Measurements from ENCODE around the gene LY6G6C.
"Not testable (repeated sequence)": the region's sequence is repeated elsewhere in the genome, so short reads cannot be mapped to it uniquely, and the experiment has no call there.

LY6G6C gene

GRCh38 chr6:31711233-31711632 is 10.3 kb downstream of the LY6G6C start:
- no peak for TF ChIP-seq CTCF (IDR thresholded peaks at IDR 0.05)
- H3K4me3 ChIP-seq = no peak overlapping the region
- DNase-seq (ENCODE audit: low spot score) = no peak
- no peak overlapping the region for H3K27ac ChIP-seq

GRCh38 chr6:31710523-31711219 is 10.9 kb downstream of the LY6G6C start:
- no peak for TF ChIP-seq CTCF (IDR thresholded peaks at IDR 0.05)
- Histone ChIP-seq H3K27ac (no peak overlapping the region), H3K4me3 (no peak overlapping the region)
- no peak for DNase-seq (ENCODE audit: low spot score)

GRCh38 chr6:31709157-31709556 is 12.4 kb downstream of the LY6G6C start:
- H3K4me3 ChIP-seq; DNase-seq (ENCODE audit: low spot score); H3K27ac ChIP-seq: not testable (repeated sequence)

- no peak for DNase-seq (ENCODE audit: low spot score)
- no peak overlapping the region for H3K27ac ChIP-seq
- no peak for TF ChIP-seq CTCF (IDR thresholded peaks at IDR 0.05)
- H3K4me3 ChIP-seq = no peak overlapping the region
Measured at GRCh38 chr6:31708224-31708623, 13.3 kb downstream of the LY6G6C start.

GRCh38 chr6:31707701-31708100 is 13.8 kb downstream of the LY6G6C start:
- no peak for DNase-seq (ENCODE audit: low spot score)
- no peak for TF ChIP-seq CTCF (IDR thresholded peaks at IDR 0.05)
- Histone ChIP-seq H3K27ac (no peak overlapping the region), H3K4me3 (no peak overlapping the region)

- no peak for TF ChIP-seq CTCF (IDR thresholded peaks at IDR 0.05)
- no peak within 1 kb of the TSS for H3K27ac ChIP-seq
- no peak for DNase-seq (ENCODE audit: low spot score)
- H3K4me3 ChIP-seq = no peak within 1 kb of the TSS
Measured at GRCh38 chr6:31706599-31706998, 14.9 kb downstream of the LY6G6C start, which contains the start of gene LY6G6F. LY6G6F (plus strand) TSS chr6:31706866; CDS start chr6:31706907, 41 bp downstream.

GRCh38 chr6:31705931-31706330 is 15.6 kb downstream of the LY6G6C start:
- DNase-seq (ENCODE audit: low spot score) = no peak
- no peak overlapping the region for H3K27ac ChIP-seq
- no peak for TF ChIP-seq CTCF (IDR thresholded peaks at IDR 0.05)
- H3K4me3 ChIP-seq = no peak overlapping the region
